Calu3 (cell line): ENCODE data around the gene BRD3OS. TPM values are rescaled to one million over a fixed set of nuclear protein-coding genes. Genes with fewer than 3 reads are reported as not detected.
"Not testable (repeated sequence)": the region's sequence is repeated elsewhere in the genome, so short reads cannot be mapped to it uniquely, and the experiment has no call there.

Experiments
- BruUV-seq: library from RNA; stranded (reverse); fragments of 400-500 nt; replicated peaks from 2 replicates; lab custom pipeline; 2021; lab: Mats Ljungman, UMichigan
- CTCF ChIA-PET: fragments of 300-600 bp; sonication (Branson Sonifier 250); formaldehyde crosslinking; loops from one replicate; lab custom pipeline; 2022; ENCODE audit warnings: antibody characterized with exemption; lab: Charles Lee
- DNase-seq: peaks from one replicate; pipeline ENCODE4 v3.0.0; 2022
- H3K27ac Mint-ChIP-seq: one replicate; pipeline ENCODE4 v1.8.0; 2022; ENCODE audit warnings: mixed read lengths; ENCODE audit not compliant: unreplicated experiment
- H3K27me3 Mint-ChIP-seq: one replicate; pipeline ENCODE4 v1.8.0; 2022; ENCODE audit warnings: mixed read lengths; ENCODE audit not compliant: unreplicated experiment
- H3K36me3 Mint-ChIP-seq: one replicate; pipeline ENCODE4 v1.8.0; 2022; ENCODE audit warnings: mild to moderate bottlenecking, moderate library complexity, mixed read lengths; ENCODE audit not compliant: insufficient read depth, unreplicated experiment
- H3K4me1 Mint-ChIP-seq: one replicate; pipeline ENCODE4 v1.8.0; 2022; ENCODE audit warnings: mild to moderate bottlenecking, low read depth, mixed read lengths; ENCODE audit not compliant: unreplicated experiment
- H3K4me3 Mint-ChIP-seq: one replicate; pipeline ENCODE4 v1.8.0; 2022; ENCODE audit warnings: mild to moderate bottlenecking, low read depth, moderate library complexity, mixed read lengths; ENCODE audit not compliant: unreplicated experiment
- H3K9me3 Mint-ChIP-seq: one replicate; pipeline ENCODE4 v1.8.0; 2022; ENCODE audit warnings: low read depth, mixed read lengths; ENCODE audit not compliant: unreplicated experiment
- CTCF ChIP-seq: fragments of 200-600 bp; IDR thresholded peaks from one replicate; pipeline ENCODE4 v1.8.0; 2022; ENCODE audit warnings: antibody characterized with exemption; ENCODE audit not compliant: unreplicated experiment
- intact Hi-C: fragments of 100-400 bp; cut with micrococcal nuclease; formaldehyde crosslinking; loops from one replicate; pipeline ENCODE4 v1.10.0; 2022; ENCODE audit not compliant: unreplicated experiment
- total RNA-seq: library from RNA; stranded (reverse); gene quantifications from 2 replicates; pipeline ENCODE4 v1.2.3, GENCODE V29; 2022

BRD3OS gene
- total RNA-seq, 1 experiment from 2014 or later = 10.5 TPM

DNA sequence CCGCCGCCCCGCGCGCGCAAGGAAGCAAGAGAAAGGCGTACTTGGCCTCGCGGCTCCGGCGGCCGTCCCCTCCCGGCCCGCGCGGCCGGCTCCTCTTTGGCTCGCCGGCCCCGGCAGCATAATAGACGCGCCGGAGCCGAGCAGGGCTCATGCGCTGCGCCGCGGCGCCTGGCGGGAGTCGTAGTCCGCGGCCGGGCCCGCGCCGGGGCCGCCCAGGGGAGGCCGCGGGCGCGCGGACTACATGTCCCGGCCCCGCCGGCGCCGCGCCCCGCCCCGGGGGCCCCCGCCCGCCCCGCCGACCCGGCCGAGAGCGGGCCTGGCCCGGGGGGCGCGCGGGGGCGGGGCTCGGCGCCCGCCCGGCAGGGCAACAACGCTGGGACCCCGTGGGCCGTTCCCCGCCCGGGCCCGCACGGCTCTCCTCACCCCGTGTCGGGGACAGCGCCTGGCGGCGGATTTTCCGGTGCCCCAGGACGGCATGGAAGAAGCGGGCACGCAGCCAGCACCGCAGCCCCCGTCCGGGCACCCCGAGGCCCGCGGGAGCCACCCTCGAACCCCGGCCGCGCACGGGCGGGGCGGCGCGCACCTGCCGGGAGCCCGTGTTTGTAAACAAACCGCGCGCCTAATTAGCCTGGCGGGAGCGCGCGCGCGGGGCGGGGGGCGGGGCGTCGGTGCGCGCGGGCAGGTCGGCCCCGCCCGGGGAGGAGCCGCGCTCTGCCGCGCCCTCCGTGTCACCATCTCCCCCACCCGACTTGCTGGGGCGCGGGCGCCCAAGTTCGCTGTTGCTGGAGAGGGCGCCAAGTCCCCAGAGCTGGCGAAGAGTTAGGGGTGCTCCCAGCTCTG lies 42.8 kb downstream of the BRD3OS start, which contains the start of gene BRD3:
Gene BRD3 (minus strand): TSS at position 123 of the 840 bp plus-strand sequence. CDS start 14,549 bp downstream, outside the sequence.
- CTCF ChIA-PET = no interaction called here
- intact Hi-C loops = no loop called here
- H3K4me1 Mint-ChIP-seq = no peaks in the 10 kb centered on the region
- no peak within 1 kb of the TSS for H3K27ac Mint-ChIP-seq
- peak; percentile 80 for DNase-seq
- no peaks in the 10 kb centered on the region for H3K9me3 Mint-ChIP-seq
- H3K36me3 Mint-ChIP-seq = peaks cover 23% of the 10 kb centered on the region
- peak within 1 kb of the TSS; percentile 73 for H3K4me3 Mint-ChIP-seq
- no peak for TF ChIP-seq CTCF
- no TSS peak for BruUV-seq
- H3K27me3 Mint-ChIP-seq = peaks cover 40% of the 10 kb centered on the region

DNA sequence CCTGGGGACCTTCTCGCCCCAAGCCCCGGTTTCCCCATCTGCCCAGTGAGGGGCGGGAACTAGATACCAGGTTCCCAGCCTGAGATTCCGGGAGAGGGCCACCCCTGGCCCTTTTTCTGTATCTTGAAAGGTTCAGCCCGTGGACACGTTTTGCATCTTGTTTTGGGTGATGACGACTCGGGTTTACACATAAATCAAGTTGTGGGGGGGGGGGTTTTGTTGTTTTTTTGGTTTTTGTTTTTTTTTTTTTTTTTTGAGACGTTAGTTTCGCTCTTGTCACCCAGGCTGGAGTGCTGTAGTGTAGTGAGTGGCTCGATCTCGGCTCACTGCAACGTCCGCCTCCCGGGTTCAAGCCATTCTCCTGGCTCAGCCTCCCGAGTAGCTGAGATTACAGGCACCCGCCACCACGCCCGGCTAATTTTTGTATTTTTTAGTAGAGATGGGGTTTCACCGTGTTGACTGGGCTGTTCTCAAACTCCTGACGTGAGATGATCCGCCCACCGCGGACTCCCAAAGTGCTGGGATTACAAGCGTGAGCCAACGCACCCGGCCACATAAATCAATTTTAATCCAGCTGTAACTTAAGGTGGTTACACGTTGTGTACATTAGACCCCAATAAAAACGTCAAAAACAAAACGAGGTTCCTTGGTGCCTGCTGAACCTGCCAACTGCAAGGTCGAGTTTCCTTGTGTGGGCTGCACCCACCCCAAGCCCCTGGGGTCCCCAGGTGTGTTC lies 43.6 kb downstream of the BRD3OS start:
- no peak for TF ChIP-seq CTCF
- Mint-ChIP-seq H3K4me1 (no peaks in the 10 kb centered on the region), H3K27ac (no peak overlapping the region), H3K9me3 (no peaks in the 10 kb centered on the region), H3K4me3 (peak overlapping the region; percentile 63), H3K36me3 (peaks cover 23% of the 10 kb centered on the region), H3K27me3 (peaks cover 47% of the 10 kb centered on the region)
- BruUV-seq = no TSS peak
- CTCF ChIA-PET = interaction anchor here (0.7 kb wide), 1 partner anchor 75 kb away, joined by 3 read pairs; no protein-coding TSS in a partner anchor
- DNase-seq = no peak
- intact Hi-C loops = no loop called here

DNA sequence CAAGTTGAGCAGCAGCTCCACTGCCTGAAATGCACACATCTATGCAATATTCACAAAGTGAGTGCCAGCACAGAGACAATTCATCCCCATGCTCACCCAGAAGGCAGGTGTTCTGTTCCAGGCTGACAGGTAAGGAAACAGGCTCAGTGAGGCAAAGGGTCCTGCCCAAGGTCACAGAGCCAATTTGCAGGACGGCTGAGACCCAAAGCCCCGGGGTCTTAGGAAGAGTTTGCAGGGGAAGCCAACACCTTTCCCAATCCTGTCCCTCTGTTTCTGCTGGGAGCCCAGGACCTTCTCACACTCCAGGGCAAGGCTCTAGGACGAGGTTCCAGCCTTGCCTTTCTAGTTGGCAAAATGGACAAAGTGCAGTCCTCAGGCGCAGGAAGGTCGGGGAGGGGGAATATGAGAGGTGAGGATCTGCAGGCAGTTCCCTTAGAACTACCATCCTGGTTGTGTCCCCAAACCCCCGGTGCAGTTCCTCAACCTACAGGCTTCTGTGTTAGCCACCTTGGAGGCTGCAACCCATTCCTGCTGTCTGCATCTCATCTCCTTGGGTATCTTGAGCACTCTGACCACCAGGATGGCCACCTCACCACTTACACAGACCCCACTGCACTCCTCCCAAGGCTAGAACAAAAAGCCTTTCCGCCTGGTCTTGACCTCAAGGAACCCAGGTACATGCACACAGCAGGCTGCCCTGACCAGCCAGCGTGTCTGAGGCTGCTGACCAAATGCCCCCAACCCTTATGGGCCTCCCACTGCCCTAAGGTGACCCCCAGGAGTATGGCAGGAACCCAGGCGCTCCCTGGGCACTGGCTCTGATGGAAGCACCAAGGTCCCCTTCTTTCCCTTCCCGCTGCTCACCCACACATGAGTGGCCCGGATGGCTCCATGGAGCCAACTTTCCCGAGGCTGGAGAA lies 44.5 kb downstream of the BRD3OS start:
- intact Hi-C loops = no loop called here
- CTCF ChIA-PET = interaction anchor here (0.7 kb wide), 1 partner anchor 76 kb away, joined by 3 read pairs; no protein-coding TSS in a partner anchor
- Mint-ChIP-seq H3K4me3 (no peak overlapping the region), H3K9me3 (no peaks in the 10 kb centered on the region), H3K4me1 (no peaks in the 10 kb centered on the region), H3K36me3 (peaks cover 23% of the 10 kb centered on the region), H3K27me3 (peaks cover 56% of the 10 kb centered on the region), H3K27ac (no peak overlapping the region)
- no peak for DNase-seq
- BruUV-seq = no TSS peak
- TF ChIP-seq CTCF = no peak

DNA sequence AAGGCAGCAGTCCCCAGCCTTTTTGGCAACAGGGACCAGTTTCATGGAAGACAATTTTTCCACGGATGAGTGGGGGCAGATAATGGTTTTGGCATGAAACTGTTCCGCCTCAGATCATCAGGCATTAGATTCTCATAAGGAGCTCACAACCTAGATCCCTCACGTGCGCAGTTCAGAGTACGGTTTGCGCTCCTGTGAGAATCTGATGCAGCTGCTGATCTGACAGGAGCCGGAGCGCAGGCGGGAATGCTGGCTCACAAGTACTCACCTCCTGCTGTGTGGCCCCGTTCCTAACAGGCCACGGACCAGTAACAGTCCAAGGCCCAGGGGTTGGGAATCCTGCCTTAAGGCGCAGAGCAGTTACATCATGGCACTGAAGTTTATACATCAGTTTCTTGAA lies 45.9 kb downstream of the BRD3OS start:
- no TSS peak for BruUV-seq
- CTCF ChIA-PET = no interaction called here
- DNase-seq = no peak
- H3K4me3 Mint-ChIP-seq = no peak overlapping the region
- H3K27me3 Mint-ChIP-seq = peaks cover 58% of the 10 kb centered on the region
- no peaks in the 10 kb centered on the region for H3K4me1 Mint-ChIP-seq
- no peak for TF ChIP-seq CTCF
- no peak overlapping the region for H3K27ac Mint-ChIP-seq
- intact Hi-C loops = no loop called here
- no peaks in the 10 kb centered on the region for H3K9me3 Mint-ChIP-seq
- H3K36me3 Mint-ChIP-seq = peaks cover 19% of the 10 kb centered on the region

GRCh38 chr9:134072683-134073082 lies 47.4 kb downstream of the BRD3OS start:
- intact Hi-C loops, H3K4me3 Mint-ChIP-seq, BruUV-seq, H3K4me1 Mint-ChIP-seq, H3K36me3 Mint-ChIP-seq, H3K9me3 Mint-ChIP-seq, H3K27ac Mint-ChIP-seq, DNase-seq: not testable (repeated sequence)
- H3K27me3 Mint-ChIP-seq = peaks cover 58% of the 10 kb centered on the region
- CTCF ChIA-PET = interaction anchor here (0.6 kb wide), 1 partner anchor 48 kb away, joined by 6 read pairs; no protein-coding TSS in a partner anchor
